ENCODE data around the gene PTRH1. TPM values are rescaled to one million over a fixed set of nuclear protein-coding genes. Genes with fewer than 3 reads are reported as not detected.

The PTRH1 gene
- total and polyA plus RNA-seq, 9 donors = 1.0 to 27.7 (median 11.1) TPM

GRCh38 chr9:127720865-127721227 lies 5.4 kb upstream of the PTRH1 start:
- H3K9me3 ChIP-seq = no peaks in the 10 kb centered on the region
- H3K27ac ChIP-seq = no peak overlapping the region
- no peaks in the 10 kb centered on the region for H3K27me3 ChIP-seq
- H3K4me1 ChIP-seq (ENCODE audit: insufficient read depth) = peaks cover 10% of the 10 kb centered on the region
- no peak for TF ChIP-seq POLR2A (IDR thresholded peaks at IDR 0.05)
- no peak for TF ChIP-seq CTCF (IDR thresholded peaks at IDR 0.05)
- no peak for TF ChIP-seq EP300 (IDR thresholded peaks at IDR 0.05)
- H3K4me3 ChIP-seq = no peak overlapping the region
- DNase-seq = no peak
- H3K36me3 ChIP-seq = no peaks in the 10 kb centered on the region
- intact Hi-C loops (cut with DNase I) = loop anchor here in 1 of 4 donors (10.0 kb wide), 1 partner anchor 216 kb away; no protein-coding TSS in a partner anchor

GRCh38 chr9:127720031-127720864 lies 4.8 kb upstream of the PTRH1 start:
- Histone ChIP-seq H3K4me3 (no peak overlapping the region), H3K27me3 (no peaks in the 10 kb centered on the region), H3K9me3 (no peaks in the 10 kb centered on the region), H3K36me3 (no peaks in the 10 kb centered on the region), H3K4me1 (ENCODE audit: insufficient read depth) (peaks cover 10% of the 10 kb centered on the region), H3K27ac (no peak overlapping the region)
- intact Hi-C loops (cut with DNase I) = loop anchor here in 1 of 4 donors (10.0 kb wide), 1 partner anchor 215 kb away; no protein-coding TSS in a partner anchor
- TF ChIP-seq POLR2A (IDR thresholded peaks at IDR 0.05) (no peak), EP300 (IDR thresholded peaks at IDR 0.05) (no peak), CTCF (IDR thresholded peaks at IDR 0.05) (no peak)
- WGBS, 3 donors = 85 to 87% (median 87%) methylated on average over 12 of the region's 12 CpGs
- DNase-seq = no peak

- 72 to 79% (median 74%) methylated on average over 5 of the region's 5 CpGs for WGBS, 3 donors
- DNase-seq = no peak
Observed at GRCh38 chr9:127717766-127718165, 2.3 kb upstream of the PTRH1 start.

GRCh38 chr9:127716412-127716811 lies 949 bp upstream of the PTRH1 start:
- no peak overlapping the region for H3K4me3 ChIP-seq
- TF ChIP-seq EP300 (IDR thresholded peaks at IDR 0.05) = no peak
- TF ChIP-seq CTCF (IDR thresholded peaks at IDR 0.05) = no peak
- TF ChIP-seq POLR2A (IDR thresholded peaks at IDR 0.05) = no peak
- H3K9me3 ChIP-seq = no peaks in the 10 kb centered on the region
- no peaks in the 10 kb centered on the region for H3K27me3 ChIP-seq
- H3K27ac ChIP-seq = peak overlapping the region in 1 of 2 donors; percentile 71
- no peaks in the 10 kb centered on the region for H3K36me3 ChIP-seq
- WGBS, 3 donors = 53 to 58% (median 57%) methylated on average over 9 of the region's 9 CpGs
- intact Hi-C loops (cut with DNase I) = no loop called here
- DNase-seq = no peak
- peaks cover 8% of the 10 kb centered on the region for H3K4me1 ChIP-seq (ENCODE audit: insufficient read depth)

More at GRCh38 chr9:127717766-127718165, 2.3 kb upstream of the PTRH1 start:
- no peak for TF ChIP-seq EP300 (IDR thresholded peaks at IDR 0.05)
- TF ChIP-seq CTCF (IDR thresholded peaks at IDR 0.05) = no peak
- TF ChIP-seq POLR2A (IDR thresholded peaks at IDR 0.05) = no peak
- H3K36me3 ChIP-seq = no peaks in the 10 kb centered on the region
- no peaks in the 10 kb centered on the region for H3K27me3 ChIP-seq
- no peak overlapping the region for H3K27ac ChIP-seq
- H3K4me3 ChIP-seq = no peak overlapping the region
- peaks cover 8% of the 10 kb centered on the region for H3K4me1 ChIP-seq (ENCODE audit: insufficient read depth)
- H3K9me3 ChIP-seq = no peaks in the 10 kb centered on the region
- intact Hi-C loops (cut with DNase I) = no loop called here
